Medulla oblongata (tissue), 1 donor: Measurements from ENCODE around the gene P2RX1.
"Not testable (repeated sequence)": the region's sequence is repeated elsewhere in the genome, so short reads cannot be mapped to it uniquely, and the experiment has no call there.

Source experiments
- DNase-seq: peaks from one replicate; pipeline ENCODE4 v3.0.0-alpha.2; 2015; ENCODE audit errors: extremely low spot score

The P2RX1 gene

GRCh38 chr17:3857261-3858105 lies 58.8 kb downstream of the P2RX1 start:
- no peak for DNase-seq

- not testable (repeated sequence) for DNase-seq
Measured at GRCh38 chr17:3854204-3854603, 62.1 kb downstream of the P2RX1 start.

DNA sequence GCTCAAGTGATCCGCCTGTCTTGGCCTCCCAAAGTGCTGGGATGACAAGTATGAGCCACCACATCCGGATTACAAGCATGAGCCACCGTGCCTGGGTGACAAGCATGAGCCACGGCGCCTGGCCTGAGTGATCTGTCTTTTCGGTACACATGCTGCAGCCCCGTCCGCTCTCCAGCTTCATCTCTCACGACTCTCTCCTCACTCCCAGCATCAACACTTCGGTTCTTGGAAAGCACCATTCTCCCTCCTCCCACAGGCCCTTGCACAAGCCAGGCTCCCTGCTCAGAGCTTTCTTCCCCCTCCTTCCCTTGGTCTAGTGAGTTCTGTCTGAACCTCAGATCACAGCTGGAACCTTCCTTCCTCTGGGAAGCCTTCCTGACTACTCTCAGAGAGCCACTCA lies 63.7 kb downstream of the P2RX1 start:
- no peak for DNase-seq

DNA sequence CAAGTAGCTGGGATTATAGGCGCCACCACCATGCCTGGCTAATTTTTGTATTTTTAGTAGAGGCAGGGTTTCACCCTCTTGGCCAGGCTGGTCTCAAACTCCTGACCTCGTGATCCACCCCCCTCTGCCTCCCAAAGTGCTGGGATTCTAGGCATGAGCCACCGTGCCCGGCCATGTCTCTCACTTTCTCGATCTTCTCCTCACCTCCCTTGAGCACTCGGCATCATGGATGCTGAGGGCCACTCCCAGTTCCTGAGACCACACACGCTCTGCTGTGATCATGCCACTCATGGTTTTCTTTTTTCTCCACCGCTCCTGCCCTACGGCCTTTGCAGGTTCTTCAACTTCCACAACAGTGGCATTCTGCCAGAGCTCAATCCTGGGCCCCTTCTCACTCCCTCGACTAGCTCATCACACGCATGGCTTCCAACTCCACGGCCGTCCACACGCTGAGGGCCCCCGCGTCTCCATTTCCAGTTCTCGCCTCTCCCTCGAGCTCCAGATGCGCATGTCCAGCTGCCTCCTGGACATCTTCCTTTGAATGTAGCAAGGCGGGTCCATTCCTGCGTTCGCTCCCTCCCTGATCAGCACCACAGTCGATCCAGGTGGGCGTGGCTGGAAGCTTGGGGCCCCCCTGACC lies 64.7 kb downstream of the P2RX1 start:
- DNase-seq: no peak

GRCh38 chr17:3848229-3848835 lies 67.9 kb downstream of the P2RX1 start:
- DNase-seq: no peak

DNA sequence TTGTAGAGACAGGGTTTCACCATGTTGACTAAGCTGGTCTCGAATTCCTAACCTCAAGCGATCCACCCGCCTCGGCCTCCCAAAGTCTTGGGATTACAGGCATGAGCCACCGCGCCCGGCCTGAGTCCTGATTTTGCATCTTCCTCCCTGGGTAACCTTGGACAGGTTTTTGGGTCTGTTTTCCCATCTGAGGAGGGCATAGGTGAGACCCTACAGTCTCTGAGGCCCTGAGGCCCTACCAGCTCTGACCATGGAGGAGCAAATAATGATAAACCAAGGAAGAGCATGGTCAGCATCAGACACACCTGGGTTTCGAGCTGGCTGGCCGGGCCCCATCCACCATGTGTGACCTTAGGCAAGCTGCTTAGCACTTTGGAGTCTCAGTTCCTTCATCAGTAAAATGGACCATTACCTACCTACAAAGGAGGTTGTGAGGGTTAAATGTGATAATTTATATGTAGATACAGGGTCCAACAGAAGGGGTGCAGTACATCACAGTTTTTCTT lies 69.0 kb downstream of the P2RX1 start:
- DNase-seq: no peak
